ENCODE data around the gene DEAF1. TPM values are rescaled to one million over a fixed set of nuclear protein-coding genes. Genes with fewer than 3 reads are reported as not detected.
A peak's percentile ranks its signal among the peaks of the same experiment; 100 is the strongest.

Gene DEAF1
- total and polyA plus RNA-seq, 2 of the 13 experiments (the other 11 are each of a cell fraction or from before 2014, with no cell fraction given), result 22.3 to 29.6 TPM

- TF ChIP-seq ZBTB4 (CRISPR knock-in tag; IDR thresholded peaks at IDR 0.05; ENCODE audit: borderline replicate concordance), result no peak
- TF ChIP-seq ZNF468 (CRISPR knock-in tag; IDR thresholded peaks at IDR 0.05), result no peak
- no peak for TF ChIP-seq RBM39 (IDR thresholded peaks at IDR 0.05; ENCODE audit: low read depth, low read length, poor library complexity, severe bottlenecking)
- no peak for TF ChIP-seq MBNL3 (CRISPR knock-in tag; conservative IDR thresholded peaks at IDR 0.05)
- no peak for TF ChIP-seq ZNF567 (CRISPR knock-in tag; IDR thresholded peaks at IDR 0.05; ENCODE audit: borderline replicate concordance)
- TF ChIP-seq ZNF136 (CRISPR knock-in tag; IDR thresholded peaks at IDR 0.05; ENCODE audit: low read depth), result no peak
- TF ChIP-seq EP300 (IDR thresholded peaks at IDR 0.05; ENCODE audit: low read depth in 2 of 2, low read length in 2 of 2), result peak in 1 of 2 experiments; percentile 32; a peak in 1 of 4 replicates
- 0 out of 2 replicates have a peak, but pooled peaks have one; percentile 12 for TF ChIP-seq EP300 (CRISPR knock-in tag; IDR thresholded peaks at IDR 0.05; ENCODE audit: borderline replicate concordance)
- no peak for TF ChIP-seq ZFX (CRISPR knock-in tag; IDR thresholded peaks at IDR 0.05; ENCODE audit: low read depth)
- no peak for TF ChIP-seq NR1H2 (CRISPR knock-in tag; IDR thresholded peaks at IDR 0.05; ENCODE audit: borderline replicate concordance, low read depth)
- no peak for TF ChIP-seq MIXL1 (CRISPR knock-in tag; IDR thresholded peaks at IDR 0.05)
- TF ChIP-seq ZNF570 (CRISPR knock-in tag; IDR thresholded peaks at IDR 0.05; ENCODE audit: borderline replicate concordance), result no peak
- TF ChIP-seq ARID4A (CRISPR knock-in tag; IDR thresholded peaks at IDR 0.05; ENCODE audit: borderline replicate concordance), result peak; percentile 14; the same call in 1 of the 2 replicates
- TF ChIP-seq ZNF891 (CRISPR knock-in tag; IDR thresholded peaks at IDR 0.05), result no peak
- 0 out of 2 replicates have a peak, but pooled peaks have one; percentile 14 for TF ChIP-seq DPF2 (CRISPR knock-in tag; IDR thresholded peaks at IDR 0.05; ENCODE audit: borderline replicate concordance, low read depth)
- no peak for TF ChIP-seq ZNF275 (CRISPR knock-in tag; IDR thresholded peaks at IDR 0.05; ENCODE audit: borderline replicate concordance)
- TF ChIP-seq FOXC1 (CRISPR knock-in tag; IDR thresholded peaks at IDR 0.05; ENCODE audit: borderline replicate concordance), result 0 out of 2 replicates have a peak, but pooled peaks have one; percentile 37
- 0 out of 2 replicates have a peak, but pooled peaks have one; percentile 18 for TF ChIP-seq KLF11 (CRISPR knock-in tag; IDR thresholded peaks at IDR 0.05)
- no peak for TF ChIP-seq ZNF460 (CRISPR knock-in tag; IDR thresholded peaks at IDR 0.05; ENCODE audit: borderline replicate concordance)
- TF ChIP-seq RARA (CRISPR knock-in tag; IDR thresholded peaks at IDR 0.05), result no peak
- TF ChIP-seq CC2D1A (CRISPR knock-in tag; IDR thresholded peaks at IDR 0.05), result no peak
Measured at GRCh38 chr11:729492-730074, 34.6 kb upstream of the DEAF1 start (continued).
